ENCODE measurements around the gene MED25.

DNA sequence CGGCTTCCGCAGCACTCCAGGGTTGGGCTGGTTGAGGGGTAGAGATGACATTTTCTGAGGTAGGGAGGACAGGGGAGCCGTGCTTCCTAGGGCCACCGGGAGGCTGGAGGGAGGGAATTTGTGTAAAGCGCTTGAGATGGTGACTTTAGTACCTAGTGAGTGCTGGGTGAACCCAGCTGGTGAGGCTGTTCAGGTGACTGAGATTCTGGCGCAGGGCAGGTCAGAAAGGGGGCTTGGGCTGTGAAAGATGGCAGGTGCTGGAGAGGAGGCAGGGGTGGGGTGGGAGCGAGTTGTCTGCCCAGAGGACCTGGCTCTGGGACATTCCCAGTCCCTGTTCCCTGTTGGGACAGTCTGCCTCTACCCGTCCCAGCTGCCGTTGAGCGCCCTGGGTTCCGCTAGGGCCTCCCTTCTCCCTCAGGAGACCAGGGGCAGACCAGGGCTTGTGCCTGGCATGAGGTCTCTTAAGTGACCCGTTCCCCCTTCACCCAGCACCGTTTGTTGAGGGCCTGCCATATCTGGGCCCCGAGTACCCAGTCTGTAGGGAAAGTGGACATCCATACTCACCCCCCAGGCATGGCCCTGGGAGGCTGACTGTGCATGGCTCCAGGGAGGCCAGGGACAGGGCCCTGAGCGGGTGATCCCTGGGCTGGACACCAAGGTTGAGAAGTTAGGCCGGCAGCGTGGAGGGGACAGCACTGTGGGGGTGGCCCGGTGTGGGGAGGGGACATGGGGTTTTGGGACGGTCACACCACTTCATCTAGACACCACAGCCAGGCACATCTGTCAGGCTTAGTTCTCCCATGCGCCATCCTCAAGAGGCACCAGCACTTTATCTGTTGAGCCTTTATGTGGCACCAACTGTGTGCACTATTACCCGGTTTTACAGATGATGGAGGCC is 37.8 kb downstream of the MED25 start:
- TF ChIP-seq, protein P1, sequence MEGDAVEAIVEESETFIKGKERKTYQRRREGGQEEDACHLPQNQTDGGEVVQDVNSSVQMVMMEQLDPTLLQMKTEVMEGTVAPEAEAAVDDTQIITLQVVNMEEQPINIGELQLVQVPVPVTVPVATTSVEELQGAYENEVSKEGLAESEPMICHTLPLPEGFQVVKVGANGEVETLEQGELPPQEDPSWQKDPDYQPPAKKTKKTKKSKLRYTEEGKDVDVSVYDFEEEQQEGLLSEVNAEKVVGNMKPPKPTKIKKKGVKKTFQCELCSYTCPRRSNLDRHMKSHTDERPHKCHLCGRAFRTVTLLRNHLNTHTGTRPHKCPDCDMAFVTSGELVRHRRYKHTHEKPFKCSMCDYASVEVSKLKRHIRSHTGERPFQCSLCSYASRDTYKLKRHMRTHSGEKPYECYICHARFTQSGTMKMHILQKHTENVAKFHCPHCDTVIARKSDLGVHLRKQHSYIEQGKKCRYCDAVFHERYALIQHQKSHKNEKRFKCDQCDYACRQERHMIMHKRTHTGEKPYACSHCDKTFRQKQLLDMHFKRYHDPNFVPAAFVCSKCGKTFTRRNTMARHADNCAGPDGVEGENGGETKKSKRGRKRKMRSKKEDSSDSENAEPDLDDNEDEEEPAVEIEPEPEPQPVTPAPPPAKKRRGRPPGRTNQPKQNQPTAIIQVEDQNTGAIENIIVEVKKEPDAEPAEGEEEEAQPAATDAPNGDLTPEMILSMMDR (IDR thresholded peaks at IDR 0.05) = no peak
- no peak for TF ChIP-seq POLR2A (IDR thresholded peaks at IDR 0.05)

Measured in prostate gland (tissue), 2 donors.